NT2/D1 (cell line): ENCODE measurements around the gene CABP1.
A peak's percentile ranks its signal among the peaks of the same experiment; 100 is the strongest.

Experiments
- DNase-seq: peaks from one replicate; pipeline ENCODE4 v3.0.0-alpha.2; 2011; ENCODE audit warnings: low read depth, low spot score
- H3K27me3 ChIP-seq: 2 replicates; pipeline ENCODE4 v1.6.0; 2011; ENCODE audit warnings: mild to moderate bottlenecking; ENCODE audit not compliant: insufficient read length, insufficient read depth
- H3K36me3 ChIP-seq: 2 replicates; pipeline ENCODE4 v1.6.1; 2011; ENCODE audit warnings: mild to moderate bottlenecking, low read length, mixed read lengths; ENCODE audit not compliant: insufficient read depth, insufficient read length
- H3K4me1 ChIP-seq: 2 replicates; pipeline ENCODE4 v1.5.1; 2011; ENCODE audit not compliant: insufficient read depth, insufficient read length
- H3K4me3 ChIP-seq: 2 replicates; pipeline ENCODE4 v1.5.1; 2011; ENCODE audit warnings: low read depth; ENCODE audit not compliant: insufficient read length
- H3K9ac ChIP-seq: 2 replicates; pipeline ENCODE4 v1.6.0; 2011; ENCODE audit warnings: low read depth; ENCODE audit not compliant: insufficient read length
- H3K9me3 ChIP-seq: 2 replicates; pipeline ENCODE4 v1.5.1; 2011; ENCODE audit warnings: mild to moderate bottlenecking, low read length; ENCODE audit not compliant: insufficient read depth
- SUZ12 ChIP-seq: IDR thresholded peaks from 2 replicates; pipeline ENCODE4 v1.6.1; 2011; ENCODE audit not compliant: insufficient read length, insufficient read depth; ENCODE audit errors: extremely low read depth
- YY1 ChIP-seq: IDR thresholded peaks from 2 replicates; pipeline ENCODE4 v1.6.1; 2011; ENCODE audit not compliant: insufficient read length, insufficient read depth
- ZNF274 ChIP-seq: IDR thresholded peaks from 2 replicates; pipeline ENCODE4 v1.6.1; 2011; ENCODE audit warnings: mild to moderate bottlenecking, low read depth, low read length

CABP1 gene

DNA sequence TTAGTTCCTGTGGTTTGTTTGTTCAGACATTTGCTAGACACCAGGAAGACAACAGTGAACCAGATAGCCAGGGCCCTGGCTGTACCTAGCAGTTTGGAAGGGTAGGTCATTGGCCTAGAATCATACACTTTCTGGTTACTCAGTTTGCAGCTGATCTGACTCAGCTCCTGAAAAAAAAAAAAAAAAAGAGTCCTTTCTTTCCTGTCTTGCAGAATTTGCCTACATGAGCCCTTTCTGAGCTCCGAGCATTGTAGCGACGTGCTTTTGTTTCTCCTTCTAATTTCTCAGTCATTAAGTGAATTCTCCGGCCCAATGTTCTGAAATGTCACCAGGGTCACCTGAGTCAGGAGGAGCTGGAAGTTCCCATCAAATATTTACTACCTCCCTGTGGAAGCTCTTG, 2.4 kb downstream of the CABP1 start:
- H3K27me3 ChIP-seq = peaks cover 29% of the 10 kb centered on the region
- H3K4me1 ChIP-seq = peaks cover 5% of the 10 kb centered on the region
- no peak overlapping the region for H3K4me3 ChIP-seq
- no peak for DNase-seq
- H3K9ac ChIP-seq = peak overlapping the region; percentile 38
- H3K36me3 ChIP-seq = no peaks in the 10 kb centered on the region
- TF ChIP-seq SUZ12 = no peak
- TF ChIP-seq YY1 = no peak
- TF ChIP-seq ZNF274 = no peak
- no peaks in the 10 kb centered on the region for H3K9me3 ChIP-seq

DNA sequence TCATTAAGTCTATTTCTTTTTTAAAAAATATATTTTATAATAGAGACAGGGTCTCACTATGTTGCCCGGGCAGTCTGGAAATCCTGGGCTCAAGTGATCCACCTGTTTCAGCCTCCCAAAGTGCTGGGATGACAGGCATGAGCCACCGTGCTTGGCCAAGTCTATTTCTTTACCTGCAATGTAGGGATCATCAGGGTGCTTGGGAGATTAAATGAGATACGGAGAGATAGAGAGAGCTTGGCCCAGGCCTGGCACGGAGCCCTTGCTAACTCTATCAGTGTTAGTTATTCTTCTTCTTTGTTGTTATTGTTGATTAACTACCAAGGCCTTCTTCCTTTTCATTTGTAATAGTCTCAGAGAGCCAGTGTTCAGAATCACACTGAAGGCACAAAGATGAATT, 3.1 kb downstream of the CABP1 start:
- Histone ChIP-seq H3K4me1 (peaks cover 5% of the 10 kb centered on the region), H3K27me3 (peaks cover 29% of the 10 kb centered on the region), H3K4me3 (no peak overlapping the region), H3K9ac (no peak overlapping the region), H3K36me3 (no peaks in the 10 kb centered on the region), H3K9me3 (no peaks in the 10 kb centered on the region)
- no peak for TF ChIP-seq ZNF274
- DNase-seq = no peak

DNA sequence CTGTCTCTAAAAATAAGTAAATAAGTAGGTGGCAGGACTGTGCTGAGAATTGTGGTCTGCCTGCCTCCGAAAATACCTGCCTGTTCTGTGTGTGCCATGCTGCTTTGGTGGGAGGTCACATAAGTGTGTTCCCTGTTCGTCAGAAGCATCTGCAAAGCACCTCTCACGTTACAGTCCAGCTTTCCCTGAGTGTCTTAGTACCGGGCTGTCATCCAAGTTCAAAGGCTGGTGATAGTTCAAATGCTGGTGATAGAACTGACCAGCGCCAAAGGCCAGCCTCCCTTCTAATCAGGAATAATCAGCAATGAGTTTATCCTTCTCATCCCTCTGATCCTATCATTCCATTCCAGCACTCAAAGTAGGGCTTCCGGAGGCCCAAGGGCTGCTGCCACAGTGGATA, 5.6 kb downstream of the CABP1 start:
- Histone ChIP-seq H3K4me1 (peaks cover 16% of the 10 kb centered on the region), H3K27me3 (peaks cover 23% of the 10 kb centered on the region), H3K4me3 (no peak overlapping the region), H3K9me3 (no peaks in the 10 kb centered on the region), H3K9ac (no peak overlapping the region), H3K36me3 (no peaks in the 10 kb centered on the region)
- no peak for TF ChIP-seq SUZ12
- no peak for TF ChIP-seq YY1
- TF ChIP-seq ZNF274 = no peak
- no peak for DNase-seq

DNA sequence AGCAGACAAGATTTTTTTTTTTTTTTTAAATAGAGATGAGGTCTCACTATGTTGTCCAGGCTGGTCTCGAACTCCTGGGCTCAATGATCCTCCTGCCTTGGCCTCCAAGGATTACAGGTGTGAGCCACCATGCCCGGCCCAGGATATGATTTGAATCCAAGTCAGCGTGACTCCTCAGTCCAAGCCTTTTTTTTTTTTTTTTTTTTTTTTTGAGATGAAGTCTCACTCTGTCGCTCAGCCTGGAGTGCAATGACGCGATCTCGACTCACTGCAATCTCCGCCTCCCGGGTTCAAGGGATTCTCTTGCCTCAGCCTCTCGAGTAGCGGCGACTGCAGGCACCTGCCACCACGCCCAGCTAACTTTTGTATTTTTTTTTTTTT, 6.9 kb downstream of the CABP1 start:
- no peak for TF ChIP-seq SUZ12
- TF ChIP-seq YY1 = no peak
- TF ChIP-seq ZNF274 = no peak
- Histone ChIP-seq H3K27me3 (peaks cover 14% of the 10 kb centered on the region), H3K9me3 (no peaks in the 10 kb centered on the region), H3K4me1 (peaks cover 16% of the 10 kb centered on the region), H3K4me3 (no peak overlapping the region), H3K9ac (no peak overlapping the region), H3K36me3 (no peaks in the 10 kb centered on the region)
- DNase-seq = no peak

DNA sequence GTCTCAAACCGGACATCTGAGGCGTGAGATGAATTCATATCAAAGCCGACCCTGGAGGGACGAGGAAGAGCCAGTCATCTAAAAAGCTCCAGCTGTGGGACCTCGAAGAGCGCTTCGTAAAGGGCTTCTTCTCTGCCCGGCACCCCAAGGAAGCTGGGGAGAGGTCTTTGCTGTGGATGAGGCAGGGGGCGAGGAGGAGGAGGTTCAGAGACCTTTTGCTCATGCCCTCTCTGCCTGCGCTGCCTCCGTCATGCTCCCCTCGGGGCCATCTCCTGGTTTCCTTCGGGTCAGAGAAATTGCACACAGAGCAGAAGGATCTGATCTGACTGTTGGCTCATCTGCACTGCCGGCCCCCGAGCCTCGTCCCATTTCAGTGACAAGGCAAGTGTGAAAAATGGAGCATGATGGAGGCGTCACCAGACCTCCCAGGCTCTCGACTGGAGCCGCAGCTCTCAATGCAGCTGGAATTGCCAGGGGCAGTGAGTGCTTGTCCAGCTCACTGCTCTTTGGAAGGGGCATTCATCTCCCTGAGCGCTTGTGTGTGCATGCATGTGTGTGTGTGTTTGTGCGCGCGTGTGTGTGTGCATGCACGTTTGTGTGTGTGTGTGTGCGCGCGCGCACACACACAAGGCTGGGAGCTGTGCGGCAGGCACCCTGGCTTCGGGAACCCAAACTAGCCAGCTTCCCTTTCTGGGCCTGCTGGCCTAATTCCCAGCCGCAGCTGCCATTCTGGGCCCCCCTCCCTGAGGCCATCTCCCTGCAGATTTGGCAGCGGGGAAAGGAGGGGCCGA, 9.2 kb downstream of the CABP1 start:
- TF ChIP-seq ZNF274 (no peak), YY1 (no peak), SUZ12 (no peak)
- no peaks in the 10 kb centered on the region for H3K36me3 ChIP-seq
- H3K9me3 ChIP-seq = no peaks in the 10 kb centered on the region
- H3K4me3 ChIP-seq = peak overlapping the region; percentile 6
- H3K4me1 ChIP-seq = peaks cover 13% of the 10 kb centered on the region
- H3K9ac ChIP-seq = peak overlapping the region; percentile 69
- DNase-seq = no peak
- peaks cover under 1% of the 10 kb centered on the region for H3K27me3 ChIP-seq

DNA sequence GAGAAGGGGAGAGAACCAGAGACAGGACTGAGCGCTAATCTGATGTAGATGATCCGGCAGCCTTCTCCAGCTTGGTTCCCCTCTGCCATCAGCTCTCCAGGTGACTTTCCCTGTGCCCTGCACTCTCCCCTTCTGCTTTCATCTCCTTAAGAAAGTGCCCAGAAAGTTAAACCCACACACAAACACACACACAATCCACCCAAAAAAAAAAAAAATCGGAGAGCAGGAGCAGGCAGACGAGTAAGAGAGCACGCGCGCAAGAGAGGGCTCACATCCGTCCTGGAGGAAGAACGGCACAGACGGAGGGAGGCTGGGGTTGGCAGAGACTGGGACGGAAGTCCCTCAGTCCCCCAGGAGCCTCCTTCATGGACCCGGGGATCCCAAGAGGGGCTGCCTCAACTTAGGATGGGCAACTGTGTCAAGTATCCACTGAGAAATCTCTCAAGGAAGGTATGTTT, 9.8 kb downstream of the CABP1 start:
- no peak for DNase-seq
- TF ChIP-seq YY1 = no peak
- TF ChIP-seq SUZ12 = no peak
- no peak for TF ChIP-seq ZNF274
- H3K4me1 ChIP-seq = peaks cover 13% of the 10 kb centered on the region
- no peaks in the 10 kb centered on the region for H3K36me3 ChIP-seq
- no peak overlapping the region for H3K4me3 ChIP-seq
- H3K9ac ChIP-seq = peak overlapping the region; percentile 69
- no peaks in the 10 kb centered on the region for H3K27me3 ChIP-seq
- no peaks in the 10 kb centered on the region for H3K9me3 ChIP-seq

DNA sequence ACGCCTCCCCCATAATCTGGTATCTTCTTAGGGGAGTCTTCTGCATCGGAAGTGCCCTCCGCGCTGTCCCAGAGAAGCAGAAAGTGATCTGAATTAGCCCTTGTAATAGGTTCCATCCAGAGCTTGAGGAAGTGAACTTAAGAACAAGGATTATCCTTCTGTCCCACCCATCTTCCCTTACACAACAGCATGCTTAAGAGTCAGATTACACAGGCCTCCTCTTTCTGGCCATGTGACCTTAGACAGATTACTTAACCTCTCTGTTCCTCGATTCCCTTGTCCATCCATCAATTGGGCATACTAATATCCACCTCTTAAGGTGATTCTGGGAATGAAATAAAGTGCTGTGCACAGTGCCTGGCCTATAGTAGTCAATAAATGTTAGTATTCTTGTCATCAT, 11.4 kb downstream of the CABP1 start:
- no peak for TF ChIP-seq SUZ12
- no peak for TF ChIP-seq ZNF274
- TF ChIP-seq YY1 = no peak
- H3K36me3 ChIP-seq = no peaks in the 10 kb centered on the region
- no peak overlapping the region for H3K9ac ChIP-seq
- no peaks in the 10 kb centered on the region for H3K27me3 ChIP-seq
- no peak overlapping the region for H3K4me3 ChIP-seq
- peaks cover 13% of the 10 kb centered on the region for H3K4me1 ChIP-seq
- no peaks in the 10 kb centered on the region for H3K9me3 ChIP-seq
- no peak for DNase-seq
